CD4-positive, alpha-beta T cell treated with Interleukin-21 for 1 hour (primary cell): ENCODE measurements around the gene TMEM179.

Source experiments
- DNase-seq: peaks from one replicate; pipeline ENCODE4 v3.0.0-alpha.2; 2020

The TMEM179 gene

DNA sequence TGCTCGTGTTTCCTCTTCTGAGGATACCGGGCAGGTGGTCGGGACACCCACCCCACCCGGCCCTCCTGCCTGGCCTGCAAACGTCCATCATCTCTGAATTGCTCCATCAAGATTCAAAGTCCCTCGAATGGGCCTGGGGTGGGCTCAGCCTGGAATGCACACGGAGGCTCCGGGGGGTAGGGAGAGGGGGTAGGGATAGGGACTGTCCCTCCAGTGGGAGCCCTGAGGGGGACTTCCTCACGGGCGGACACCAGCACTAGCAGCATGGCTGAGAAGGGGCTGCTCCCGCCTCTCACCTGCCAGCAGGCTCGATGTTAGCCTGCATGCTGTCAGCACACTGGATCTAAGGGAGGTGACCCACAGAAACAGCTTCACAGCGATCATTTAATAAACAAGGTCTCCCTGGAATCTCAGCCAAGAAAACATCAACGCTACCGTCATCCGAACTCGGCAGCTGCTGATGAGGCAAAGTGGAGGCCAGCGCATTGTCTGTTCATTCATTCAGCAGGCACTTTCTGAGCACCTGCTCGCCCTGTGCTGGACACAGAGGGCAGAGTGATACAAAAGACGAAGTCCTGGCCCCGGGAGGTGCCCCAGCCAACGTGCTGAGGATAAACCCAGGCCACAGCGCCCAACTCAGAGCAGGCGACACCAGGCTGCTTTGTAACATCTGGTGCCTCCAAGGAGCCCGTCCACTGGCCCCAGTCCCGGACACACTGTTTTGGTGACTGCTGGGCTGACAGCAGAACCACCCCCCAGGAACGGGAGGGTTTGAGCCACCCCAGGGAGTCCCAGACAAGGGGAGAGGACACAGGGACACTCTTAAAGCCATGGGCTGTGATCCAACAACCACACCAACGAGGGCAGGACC is 6.3 kb downstream of the TMEM179 start:
- no peak for DNase-seq

DNA sequence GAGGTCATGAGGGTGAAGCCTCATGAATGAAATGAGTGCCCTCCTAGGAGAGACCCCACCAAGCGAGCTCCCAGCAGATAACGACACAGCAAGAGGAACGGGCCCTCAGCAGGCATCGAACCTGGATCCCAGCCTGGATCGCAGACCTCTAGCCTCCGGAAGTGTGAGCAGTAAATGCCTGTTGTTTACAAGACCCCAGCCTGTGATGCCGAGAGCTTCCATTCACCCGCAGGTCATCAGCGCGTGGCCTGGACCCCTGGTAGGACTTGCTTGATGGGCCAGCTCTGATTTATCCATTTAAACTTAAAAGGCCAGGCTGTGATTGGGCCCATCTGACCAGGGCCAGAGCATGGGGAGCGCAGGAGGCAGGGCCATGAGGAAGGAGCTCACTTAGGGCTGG is 7.0 kb downstream of the TMEM179 start:
- no peak for DNase-seq

DNA sequence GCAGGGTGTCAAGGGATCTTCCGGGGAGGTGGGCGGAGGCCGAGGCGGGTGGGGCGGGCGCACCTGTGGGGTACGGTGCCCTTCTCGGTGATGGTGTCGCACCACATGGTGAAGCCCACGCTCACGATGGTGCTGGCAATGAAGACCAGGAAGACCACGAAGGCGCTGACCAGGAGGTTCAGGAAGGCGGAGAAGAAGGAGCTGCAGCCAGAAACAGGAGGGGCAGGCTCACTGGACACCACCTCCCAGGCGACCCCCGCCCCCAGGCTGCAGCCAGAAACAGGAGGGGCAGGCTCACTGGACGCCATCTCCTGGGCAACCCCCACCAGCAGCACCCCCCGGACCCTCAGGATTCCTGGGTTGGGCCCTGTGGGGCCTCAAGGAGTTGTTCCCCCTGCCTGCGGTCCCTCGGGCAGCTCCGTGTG is 7.6 kb downstream of the TMEM179 start:
- no peak for DNase-seq

DNA sequence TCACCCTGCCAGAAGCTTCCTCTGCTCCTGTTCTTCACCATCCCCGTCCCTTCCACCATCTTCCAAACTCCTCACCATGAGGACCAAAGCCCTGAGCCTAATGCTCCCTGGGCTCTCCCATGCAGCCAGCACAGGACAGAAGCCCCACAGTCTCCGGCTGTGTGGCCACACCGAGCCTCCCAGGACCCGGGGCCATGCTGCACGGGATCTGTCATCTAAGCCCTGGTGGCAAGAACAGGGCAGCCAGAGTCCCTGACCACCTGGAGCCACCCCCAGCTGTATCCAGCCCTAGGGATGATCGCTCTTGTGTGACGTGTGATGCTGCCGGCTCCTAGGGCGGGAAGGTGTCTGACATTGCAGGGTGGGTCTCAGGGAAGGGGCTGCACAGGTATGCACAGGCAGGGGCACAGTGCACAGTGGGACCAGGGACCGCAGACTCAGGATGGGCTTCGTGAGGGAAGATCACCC is 8.1 kb downstream of the TMEM179 start:
- no peak for DNase-seq

DNA sequence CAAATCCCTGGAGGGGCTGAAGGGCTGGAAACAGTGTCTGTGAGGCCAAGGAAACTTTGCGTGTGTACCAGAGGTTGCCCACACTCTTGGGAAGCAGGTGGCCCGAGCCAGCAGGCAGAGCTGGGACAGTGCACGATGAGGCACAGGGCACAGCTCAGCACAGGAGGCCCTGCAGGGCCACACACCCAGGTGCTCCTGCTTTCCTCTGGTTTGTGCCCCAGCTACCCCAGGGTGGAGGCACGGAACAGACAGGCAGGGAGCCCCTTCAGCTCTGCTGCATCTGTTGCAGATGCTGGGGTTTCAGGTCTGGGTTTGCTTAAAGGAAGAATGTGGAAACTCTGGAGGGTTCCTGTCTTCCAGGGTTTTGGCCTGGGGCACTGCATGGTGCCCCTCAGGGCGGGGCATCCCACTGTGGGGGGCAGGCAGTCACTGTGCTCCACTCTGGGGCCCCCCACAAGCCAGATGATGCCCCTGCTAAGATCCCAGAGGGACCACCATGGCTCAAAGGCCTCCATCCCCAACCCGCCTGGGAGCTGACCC is 8.6 kb downstream of the TMEM179 start:
- no peak for DNase-seq

DNA sequence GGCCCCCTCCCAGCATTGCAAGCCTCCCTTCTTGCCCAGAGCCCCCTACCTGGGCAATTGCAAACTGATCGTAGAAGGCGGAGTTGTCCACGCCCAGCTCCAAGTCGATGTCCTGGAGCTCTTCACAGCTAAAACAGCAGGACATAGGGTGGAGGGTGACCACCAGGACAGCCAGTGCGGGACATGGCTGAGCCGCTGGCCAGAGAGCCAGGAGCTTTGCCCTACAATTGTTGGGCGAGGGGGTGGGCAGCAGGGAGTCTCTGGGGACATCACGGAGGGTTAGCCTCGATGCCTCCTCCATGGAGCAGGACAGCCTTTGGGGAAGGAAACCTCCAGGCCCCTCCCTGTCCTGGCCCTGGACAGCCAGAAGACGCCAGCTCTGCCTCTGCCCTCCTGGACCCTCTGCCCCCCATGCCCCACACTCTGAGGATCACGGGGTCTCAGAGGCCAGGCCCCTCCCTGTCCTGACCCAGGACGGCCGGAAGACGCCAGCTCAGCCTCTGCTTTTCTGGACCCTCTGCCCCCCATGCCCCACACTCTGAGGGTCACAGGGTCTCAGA is 9.4 kb downstream of the TMEM179 start:
- DNase-seq, result no peak

DNA sequence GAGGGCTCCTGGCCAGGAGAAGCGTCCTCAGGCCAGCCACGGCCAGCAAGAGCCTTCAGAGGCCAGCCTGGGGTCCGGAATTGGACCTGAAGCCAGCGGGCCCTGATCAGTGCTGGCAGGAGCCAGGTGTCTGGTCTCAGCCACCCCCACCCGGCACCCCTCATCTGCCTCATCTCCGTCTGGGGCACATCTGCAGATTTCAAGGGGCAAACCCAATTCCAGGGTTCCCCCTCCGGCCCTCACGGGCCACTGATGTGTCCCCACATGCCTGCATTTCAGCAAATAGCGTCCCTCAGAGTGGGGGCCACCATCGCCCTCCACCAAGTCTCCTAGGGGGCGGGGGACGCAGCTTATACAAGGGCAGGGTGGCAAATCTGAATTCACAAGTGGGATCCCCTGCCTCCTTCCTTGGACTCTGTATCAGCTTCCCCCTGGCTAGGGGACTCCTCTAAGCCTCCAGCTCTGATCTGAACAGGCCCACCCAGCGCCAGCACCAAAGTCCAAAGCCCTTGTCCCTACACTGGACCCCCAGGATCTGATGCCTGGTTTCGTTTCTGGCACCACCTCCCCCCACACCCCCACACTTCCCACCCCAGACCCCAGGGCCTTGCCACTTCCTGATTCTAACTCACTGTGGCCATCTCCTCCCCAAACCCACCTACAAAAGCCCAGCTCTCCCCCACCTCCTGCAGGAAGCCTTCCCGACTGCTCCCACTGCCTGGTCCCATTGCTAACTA is 10.1 kb downstream of the TMEM179 start:
- no peak for DNase-seq

DNA sequence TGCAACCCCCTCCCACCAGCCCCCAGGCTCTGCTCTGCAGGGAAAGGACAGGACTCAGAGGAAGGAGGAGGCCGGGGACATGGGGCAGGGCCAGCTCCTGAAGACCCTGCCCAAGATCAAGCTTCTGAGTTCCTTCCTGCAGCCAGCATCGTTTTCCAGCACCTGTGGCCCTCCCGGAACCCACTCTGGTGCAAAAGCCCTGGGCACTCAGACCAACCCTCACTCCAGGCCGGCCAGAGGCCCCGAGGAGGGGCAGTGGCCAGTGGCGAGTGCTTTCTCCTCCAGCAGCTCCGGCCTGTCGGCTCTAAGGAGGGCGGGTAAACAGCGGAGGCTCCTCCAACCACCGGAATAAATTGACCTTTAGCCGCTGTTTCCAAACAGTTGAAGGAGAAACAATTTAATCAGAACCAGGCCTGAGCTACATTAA is 10.8 kb downstream of the TMEM179 start:
- DNase-seq, result no peak

DNA sequence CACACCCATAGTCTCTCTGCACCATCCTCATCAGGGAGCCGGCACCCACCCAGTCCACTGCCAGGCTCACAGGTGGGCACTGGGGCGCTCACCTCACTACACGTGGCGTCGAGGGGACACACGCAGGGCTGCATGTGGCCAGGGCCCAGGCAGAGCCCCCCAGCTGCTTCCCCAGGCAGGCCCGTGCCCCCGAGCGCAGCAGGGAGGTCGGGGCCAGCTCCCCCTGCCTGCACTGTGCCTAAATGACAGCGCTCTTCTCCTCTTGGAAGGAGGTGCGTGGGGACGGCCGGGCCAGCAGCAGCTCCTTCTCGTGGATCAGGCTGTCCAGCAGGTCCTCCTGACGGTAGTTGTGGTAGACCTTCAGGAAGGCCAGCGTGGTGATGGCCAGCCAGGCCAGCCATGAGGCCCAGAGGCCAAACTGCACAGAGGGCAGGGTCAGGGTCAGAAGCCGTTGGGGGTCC is 11.3 kb downstream of the TMEM179 start:
- no peak for DNase-seq

- no peak for DNase-seq
Observed at GRCh38 chr14:104592785-104593184, 11.8 kb downstream of the TMEM179 start.

GRCh38 chr14:104592292-104592672 is 12.3 kb downstream of the TMEM179 start:
- DNase-seq, result no peak

DNA sequence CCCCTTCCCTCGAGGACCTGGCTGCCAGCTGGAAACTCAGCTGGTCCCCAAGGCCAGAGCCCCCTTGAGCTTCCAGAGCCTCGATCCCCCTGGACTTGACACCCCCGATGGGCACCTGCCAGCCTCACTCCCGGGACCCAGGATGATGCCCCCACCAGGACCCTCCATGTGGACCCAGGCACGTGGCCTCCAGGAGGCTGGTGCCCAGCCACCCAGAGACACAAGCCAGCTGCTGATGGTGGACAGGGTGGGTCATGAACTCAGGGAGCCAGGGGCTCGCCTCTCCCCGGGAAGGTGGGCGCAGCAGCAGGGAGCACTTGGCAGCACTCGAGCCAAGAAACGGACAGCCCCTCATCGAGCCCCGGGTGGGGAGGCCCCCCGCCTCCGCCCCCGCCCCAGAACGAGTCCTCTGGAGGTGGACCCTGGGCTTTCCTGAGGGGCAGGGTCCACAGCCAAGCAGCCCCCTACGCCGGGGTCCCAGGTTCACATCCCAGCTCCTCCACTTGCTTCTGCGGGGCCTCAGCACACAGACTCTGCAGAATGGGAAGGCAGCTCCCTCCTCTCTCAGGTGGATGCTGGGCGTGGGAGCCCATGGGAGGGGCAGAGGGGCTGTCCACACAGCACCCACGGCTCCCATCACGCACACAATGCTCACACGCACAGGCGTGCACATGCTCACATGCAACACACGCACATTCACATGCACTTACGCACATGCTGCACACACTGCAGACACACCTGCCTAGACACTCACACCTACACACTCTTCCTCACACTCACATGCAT is 12.9 kb downstream of the TMEM179 start:
- DNase-seq, result no peak

DNA sequence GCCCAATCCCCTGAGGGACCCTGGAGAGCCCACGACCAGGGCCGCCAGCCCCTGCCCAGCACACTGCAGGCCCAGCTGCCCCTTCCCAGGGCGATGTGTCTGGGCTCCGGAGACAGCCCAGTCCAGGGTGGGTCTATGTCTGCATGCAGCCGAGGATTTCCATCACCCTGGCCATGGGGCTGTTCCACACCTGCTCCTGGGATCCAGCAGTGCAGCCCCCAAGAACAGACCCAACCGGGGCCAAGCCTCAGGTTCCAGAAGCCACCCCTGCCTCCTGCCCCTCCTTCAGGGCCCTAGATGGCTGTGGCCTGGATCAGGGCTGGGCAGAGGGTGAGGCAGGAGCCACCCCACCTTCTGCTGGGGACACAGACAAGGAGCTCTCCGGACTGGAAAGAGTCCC is 13.5 kb downstream of the TMEM179 start:
- no peak for DNase-seq

DNA sequence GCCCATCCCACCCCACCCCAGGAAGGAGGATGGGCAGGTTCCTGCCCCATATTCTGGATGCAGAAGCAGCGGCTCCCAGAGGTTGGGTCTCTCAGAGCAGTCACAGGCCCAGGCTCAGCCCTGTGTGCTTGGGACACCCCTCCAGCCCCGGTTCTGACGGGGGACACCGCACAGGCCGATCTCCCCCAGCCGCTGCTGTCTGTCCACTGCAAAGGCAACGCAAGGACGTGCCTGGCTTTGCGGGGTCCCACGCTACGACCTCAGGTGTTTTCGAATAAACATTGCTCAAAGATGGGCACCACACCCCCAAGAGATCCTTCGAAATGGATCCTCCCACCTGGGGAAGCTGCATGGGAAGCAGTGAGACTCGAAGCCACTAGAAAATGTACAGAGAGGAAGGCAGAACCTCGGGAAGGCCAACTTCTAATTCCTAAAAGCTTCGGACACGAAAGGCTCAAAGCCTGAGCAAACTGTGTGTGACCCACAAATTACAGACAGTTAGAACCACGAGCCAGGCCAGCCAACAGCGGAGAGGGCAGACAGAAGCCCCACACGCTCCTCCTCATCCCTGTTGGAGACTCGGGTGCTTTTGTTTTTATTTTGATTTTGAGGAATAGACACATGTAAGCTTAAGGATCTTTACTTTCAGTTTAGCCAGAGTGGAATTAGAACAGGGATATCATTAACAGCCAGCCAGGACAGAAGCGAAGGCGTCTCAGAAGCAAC is 14.2 kb downstream of the TMEM179 start:
- no peak for DNase-seq

GRCh38 chr14:104589338-104590195 is 15.0 kb downstream of the TMEM179 start:
- no peak for DNase-seq

GRCh38 chr14:104588066-104588857 is 16.3 kb downstream of the TMEM179 start:
- no peak for DNase-seq

- no peak for DNase-seq
Observed at GRCh38 chr14:104587641-104588040, 16.9 kb downstream of the TMEM179 start.

DNA sequence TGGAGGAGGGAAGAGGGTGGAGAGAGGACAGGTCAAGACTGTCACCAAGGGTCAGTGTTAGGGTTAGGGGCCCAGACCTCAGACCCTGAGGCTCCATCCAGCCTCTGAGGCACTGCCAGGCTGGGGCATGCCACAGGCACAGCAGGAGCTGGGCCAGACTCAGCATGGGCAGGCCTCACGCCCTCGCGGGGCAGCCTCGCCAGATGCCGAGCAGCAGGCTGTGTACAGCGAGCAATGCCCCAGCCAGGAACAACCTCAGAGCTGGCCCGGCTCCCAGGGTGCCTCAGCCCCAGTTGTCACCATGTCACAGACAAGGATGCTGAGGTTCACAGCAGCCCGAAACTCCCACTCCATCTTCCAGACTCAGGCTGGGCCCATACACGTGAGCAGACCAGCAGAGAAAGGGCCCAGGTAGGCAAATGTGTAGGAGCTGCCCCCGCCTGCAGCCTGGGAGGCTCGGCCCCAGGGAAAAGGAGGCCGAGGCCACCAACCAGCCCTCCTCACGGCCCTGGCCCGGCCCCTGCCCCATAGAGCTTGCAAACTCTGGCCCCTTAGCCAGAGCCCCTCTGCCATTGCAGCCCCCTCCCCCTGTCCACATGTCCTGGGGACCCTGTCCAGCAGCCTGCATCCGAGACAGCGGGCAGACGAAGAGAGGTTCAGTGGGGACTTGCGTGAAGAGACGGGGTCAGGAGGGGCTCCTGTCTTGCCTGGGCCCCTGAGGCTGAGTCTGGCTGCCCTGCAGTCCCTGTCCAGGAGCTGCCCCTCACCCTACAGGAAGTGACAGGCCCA is 17.5 kb downstream of the TMEM179 start:
- DNase-seq, result no peak
